AG10803 (cell line): ENCODE data around the gene RBCK1.

Experiments
- DNase-seq: peaks from one replicate; pipeline ENCODE4 v3.0.0; 2010; ENCODE audit warnings: low read depth
- H3K4me3 ChIP-seq: 2 replicates; pipeline ENCODE4 v1.5.1; 2011; ENCODE audit warnings: mild to moderate bottlenecking, low read length, control low read depth
- CTCF ChIP-seq: conservative IDR thresholded peaks from 2 replicates; pipeline ENCODE4 v1.5.1; 2011; ENCODE audit warnings: mild to moderate bottlenecking, low read length, control low read depth, inconsistent platforms

Gene RBCK1

GRCh38 chr20:364905-365794 is 42.9 kb upstream of the RBCK1 start:
- no peak for TF ChIP-seq CTCF
- DNase-seq, result peak; percentile 32
- H3K4me3 ChIP-seq, result no peak overlapping the region

GRCh38 chr20:366041-366718 is 41.9 kb upstream of the RBCK1 start:
- no peak for DNase-seq
- no peak overlapping the region for H3K4me3 ChIP-seq
- no peak for TF ChIP-seq CTCF

GRCh38 chr20:366719-367485 is 41.2 kb upstream of the RBCK1 start:
- H3K4me3 ChIP-seq, result no peak overlapping the region
- DNase-seq, result no peak
- no peak for TF ChIP-seq CTCF

GRCh38 chr20:367486-367887 is 40.6 kb upstream of the RBCK1 start:
- no peak overlapping the region for H3K4me3 ChIP-seq
- TF ChIP-seq CTCF, result no peak
- no peak for DNase-seq

- H3K4me3 ChIP-seq, result no peak overlapping the region
- no peak for TF ChIP-seq CTCF
- no peak for DNase-seq
These were observed 39.2 kb upstream of the RBCK1 start for GRCh38 chr20:368915-369314.

- DNase-seq, result no peak
- no peak for TF ChIP-seq CTCF
- no peak overlapping the region for H3K4me3 ChIP-seq
These were observed 37.9 kb upstream of the RBCK1 start for GRCh38 chr20:370151-370600.
